Endothelial cell of umbilical vein (primary cell): ENCODE results near the gene EFNA5.

ENCODE experiments used
- EZH2 ChIP-seq: IDR thresholded peaks from 2 replicates; pipeline ENCODE4 v1.6.1; 2012; ENCODE audit warnings: borderline replicate concordance, low read depth, mild to moderate bottlenecking, moderate library complexity, low read length, inconsistent platforms; ENCODE audit not compliant: severe bottlenecking
- FOS ChIP-seq: IDR thresholded peaks from 2 replicates; pipeline ENCODE4 v1.6.1; 2011; ENCODE audit warnings: mild to moderate bottlenecking, low read length, moderate library complexity, borderline replicate concordance; ENCODE audit not compliant: insufficient read depth
- GATA2 ChIP-seq: IDR thresholded peaks from 2 replicates; pipeline ENCODE4 v1.7.0; 2011; ENCODE audit warnings: low read depth, mild to moderate bottlenecking, moderate library complexity, mixed read lengths, low read length; ENCODE audit not compliant: insufficient read length, insufficient read depth
- JUN ChIP-seq: IDR thresholded peaks from 2 replicates; pipeline ENCODE4 v1.6.1; 2011; ENCODE audit warnings: borderline replicate concordance, low read depth; ENCODE audit not compliant: insufficient read length, insufficient read depth
- MYC ChIP-seq: IDR thresholded peaks from one replicate; pipeline ENCODE4 v1.6.1; 2011; ENCODE audit warnings: mild to moderate bottlenecking, low read depth, low read length
- POLR2A ChIP-seq: IDR thresholded peaks from 2 replicates; pipeline ENCODE4 v1.6.1; 2012; ENCODE audit warnings: low read depth, mild to moderate bottlenecking, control low read depth, low read length
- POLR2AphosphoS5 ChIP-seq: IDR thresholded peaks from 2 replicates; pipeline ENCODE4 v1.6.1; 2012; ENCODE audit warnings: low read depth, mild to moderate bottlenecking, control low read depth, low read length, moderate library complexity; ENCODE audit not compliant: insufficient read depth
- TF ChIP-seq, protein P1 (sequence below), 2 donors: IDR thresholded peaks; 1 replicate in 1 of 2; 2 replicates in 1 of 2; pipeline ENCODE4 v1.5.1; 2011; ENCODE audit warnings: low read length in 2 of 2, mild to moderate bottlenecking in 2 of 2, moderate library complexity in 2 of 2, control low read depth in 1 of 2, inconsistent platforms in 1 of 2, low read depth in 1 of 2; ENCODE audit not compliant: insufficient read depth in 1 of 2; ENCODE audit errors: extremely low read depth in 1 of 2
- TF ChIP-seq, protein P2 (sequence below): IDR thresholded peaks from 2 replicates; pipeline ENCODE4 v1.6.1; 2011; ENCODE audit not compliant: insufficient read depth, insufficient read length

DNA sequence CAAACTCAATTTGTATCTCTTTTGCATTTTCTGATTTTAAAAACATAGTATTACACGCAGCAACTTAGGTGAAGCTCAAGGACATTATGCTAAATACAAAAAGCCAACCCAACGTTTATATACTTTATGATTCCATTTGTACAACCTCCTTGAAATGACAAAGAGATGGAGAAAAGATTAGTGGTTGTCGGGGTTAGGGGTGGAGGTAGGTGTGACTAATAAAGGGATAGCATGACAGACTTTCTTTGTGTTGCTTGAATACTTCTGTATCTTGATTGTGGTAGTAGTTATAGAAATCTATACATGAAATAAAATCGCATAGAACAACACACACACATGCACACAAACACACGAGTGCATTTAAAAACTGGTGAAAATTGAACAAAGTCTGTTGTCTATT, 42.5 kb upstream of the EFNA5 start:
- TF ChIP-seq, protein P1, sequence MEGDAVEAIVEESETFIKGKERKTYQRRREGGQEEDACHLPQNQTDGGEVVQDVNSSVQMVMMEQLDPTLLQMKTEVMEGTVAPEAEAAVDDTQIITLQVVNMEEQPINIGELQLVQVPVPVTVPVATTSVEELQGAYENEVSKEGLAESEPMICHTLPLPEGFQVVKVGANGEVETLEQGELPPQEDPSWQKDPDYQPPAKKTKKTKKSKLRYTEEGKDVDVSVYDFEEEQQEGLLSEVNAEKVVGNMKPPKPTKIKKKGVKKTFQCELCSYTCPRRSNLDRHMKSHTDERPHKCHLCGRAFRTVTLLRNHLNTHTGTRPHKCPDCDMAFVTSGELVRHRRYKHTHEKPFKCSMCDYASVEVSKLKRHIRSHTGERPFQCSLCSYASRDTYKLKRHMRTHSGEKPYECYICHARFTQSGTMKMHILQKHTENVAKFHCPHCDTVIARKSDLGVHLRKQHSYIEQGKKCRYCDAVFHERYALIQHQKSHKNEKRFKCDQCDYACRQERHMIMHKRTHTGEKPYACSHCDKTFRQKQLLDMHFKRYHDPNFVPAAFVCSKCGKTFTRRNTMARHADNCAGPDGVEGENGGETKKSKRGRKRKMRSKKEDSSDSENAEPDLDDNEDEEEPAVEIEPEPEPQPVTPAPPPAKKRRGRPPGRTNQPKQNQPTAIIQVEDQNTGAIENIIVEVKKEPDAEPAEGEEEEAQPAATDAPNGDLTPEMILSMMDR (IDR thresholded peaks at IDR 0.05; ENCODE audit: extremely low read depth in 1 of 2, insufficient read depth in 1 of 2, low read depth in 1 of 2, low read length in 2 of 2), result no peak
- TF ChIP-seq POLR2A (no peak), POLR2AphosphoS5 (no peak), EZH2 (no peak), GATA2 (no peak), JUN (no peak), FOS (no peak), MYC (no peak)
- TF ChIP-seq, protein P2, sequence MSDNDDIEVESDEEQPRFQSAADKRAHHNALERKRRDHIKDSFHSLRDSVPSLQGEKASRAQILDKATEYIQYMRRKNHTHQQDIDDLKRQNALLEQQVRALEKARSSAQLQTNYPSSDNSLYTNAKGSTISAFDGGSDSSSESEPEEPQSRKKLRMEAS, result no peak
